Measurements from ENCODE around the gene GMPR2.

Gene GMPR2

DNA sequence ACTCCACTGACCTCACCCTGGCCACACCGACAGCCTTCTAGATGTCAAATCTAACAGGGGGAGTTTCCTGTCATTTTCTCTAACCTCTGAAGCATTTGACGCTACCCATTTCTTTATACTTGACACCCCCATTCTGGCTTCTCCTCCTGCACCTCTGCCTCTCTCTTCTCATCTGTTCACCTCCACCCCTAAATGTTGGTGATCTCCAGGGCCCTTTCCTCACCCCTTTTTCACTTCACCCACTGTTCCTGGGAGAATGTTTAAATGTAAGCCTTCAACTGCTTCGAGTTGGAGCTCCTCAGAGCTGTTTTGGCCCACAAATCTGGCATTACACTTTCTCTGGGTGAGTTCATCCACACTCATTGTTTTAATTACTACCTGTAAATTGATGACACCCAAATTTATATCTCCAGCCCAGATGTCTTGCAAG lies 39.1 kb downstream of the GMPR2 start:
- H3K27ac ChIP-seq = peak overlapping the region; percentile 83; the same call in 1 of the 2 replicates
- H3K79me2 ChIP-seq (ENCODE audit: insufficient read depth, low read depth) = no peaks in the 10 kb centered on the region
- H3K4me2 ChIP-seq = peak overlapping the region; percentile 51
- H4K20me1 ChIP-seq (ENCODE audit: insufficient read depth) = no peaks in the 10 kb centered on the region
- H3K27me3 ChIP-seq (ENCODE audit: insufficient read depth, low read depth) = no peaks in the 10 kb centered on the region
- H3K36me3 ChIP-seq (ENCODE audit: insufficient read depth) = no peaks in the 10 kb centered on the region
- peaks cover 24% of the 10 kb centered on the region for H3K4me1 ChIP-seq (ENCODE audit: low read depth, poor library complexity, severe bottlenecking)
- H3K9ac ChIP-seq = peak overlapping the region; percentile 94; the same call in 1 of the 2 replicates
- no peak overlapping the region for H3K4me3 ChIP-seq (IDR thresholded peaks at IDR 0.05; ENCODE audit: insufficient read depth, low read depth, low read length)
- H2AFZ ChIP-seq (ENCODE audit: low read depth) = peak overlapping the region; percentile 52; the same call in 1 of the 2 replicates
- TF ChIP-seq, protein P1, sequence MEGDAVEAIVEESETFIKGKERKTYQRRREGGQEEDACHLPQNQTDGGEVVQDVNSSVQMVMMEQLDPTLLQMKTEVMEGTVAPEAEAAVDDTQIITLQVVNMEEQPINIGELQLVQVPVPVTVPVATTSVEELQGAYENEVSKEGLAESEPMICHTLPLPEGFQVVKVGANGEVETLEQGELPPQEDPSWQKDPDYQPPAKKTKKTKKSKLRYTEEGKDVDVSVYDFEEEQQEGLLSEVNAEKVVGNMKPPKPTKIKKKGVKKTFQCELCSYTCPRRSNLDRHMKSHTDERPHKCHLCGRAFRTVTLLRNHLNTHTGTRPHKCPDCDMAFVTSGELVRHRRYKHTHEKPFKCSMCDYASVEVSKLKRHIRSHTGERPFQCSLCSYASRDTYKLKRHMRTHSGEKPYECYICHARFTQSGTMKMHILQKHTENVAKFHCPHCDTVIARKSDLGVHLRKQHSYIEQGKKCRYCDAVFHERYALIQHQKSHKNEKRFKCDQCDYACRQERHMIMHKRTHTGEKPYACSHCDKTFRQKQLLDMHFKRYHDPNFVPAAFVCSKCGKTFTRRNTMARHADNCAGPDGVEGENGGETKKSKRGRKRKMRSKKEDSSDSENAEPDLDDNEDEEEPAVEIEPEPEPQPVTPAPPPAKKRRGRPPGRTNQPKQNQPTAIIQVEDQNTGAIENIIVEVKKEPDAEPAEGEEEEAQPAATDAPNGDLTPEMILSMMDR (conservative IDR thresholded peaks at IDR 0.05; ENCODE audit: low read depth, low read length) = no peak

DNA sequence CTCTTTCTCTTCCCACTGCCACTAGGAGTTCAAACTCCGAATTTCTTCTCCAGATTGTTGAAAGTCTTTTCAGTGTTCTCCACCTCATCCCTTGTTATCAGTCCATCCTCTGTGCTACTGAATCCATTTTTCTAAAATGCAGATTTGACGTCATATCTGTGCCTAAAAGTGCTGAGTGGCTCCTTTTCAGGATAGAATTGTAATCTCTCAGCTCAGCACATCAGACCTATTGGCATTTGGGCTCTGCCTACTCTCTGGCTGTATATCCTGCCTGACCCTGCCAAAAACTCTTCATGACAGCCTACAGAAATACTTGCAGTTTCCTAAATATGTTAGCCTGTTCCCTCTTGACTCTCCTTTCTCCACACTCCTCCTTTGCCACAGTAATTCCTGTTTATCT lies 39.7 kb downstream of the GMPR2 start:
- H3K36me3 ChIP-seq (ENCODE audit: insufficient read depth) = no peaks in the 10 kb centered on the region
- no peak overlapping the region for H3K4me3 ChIP-seq (IDR thresholded peaks at IDR 0.05; ENCODE audit: insufficient read depth, low read depth, low read length)
- H3K79me2 ChIP-seq (ENCODE audit: insufficient read depth, low read depth) = no peaks in the 10 kb centered on the region
- H3K27ac ChIP-seq = no peak overlapping the region
- peak overlapping the region; percentile 51; the same call in 1 of the 2 replicates for H3K4me2 ChIP-seq
- no peak overlapping the region for H3K9ac ChIP-seq
- TF ChIP-seq, protein P1 (conservative IDR thresholded peaks at IDR 0.05; ENCODE audit: low read depth, low read length) = no peak
- no peak overlapping the region for H2AFZ ChIP-seq (ENCODE audit: low read depth)
- H3K27me3 ChIP-seq (ENCODE audit: insufficient read depth, low read depth) = no peaks in the 10 kb centered on the region
- H3K4me1 ChIP-seq (ENCODE audit: low read depth, poor library complexity, severe bottlenecking) = peaks cover 24% of the 10 kb centered on the region
- no peaks in the 10 kb centered on the region for H4K20me1 ChIP-seq (ENCODE audit: insufficient read depth)

DNA sequence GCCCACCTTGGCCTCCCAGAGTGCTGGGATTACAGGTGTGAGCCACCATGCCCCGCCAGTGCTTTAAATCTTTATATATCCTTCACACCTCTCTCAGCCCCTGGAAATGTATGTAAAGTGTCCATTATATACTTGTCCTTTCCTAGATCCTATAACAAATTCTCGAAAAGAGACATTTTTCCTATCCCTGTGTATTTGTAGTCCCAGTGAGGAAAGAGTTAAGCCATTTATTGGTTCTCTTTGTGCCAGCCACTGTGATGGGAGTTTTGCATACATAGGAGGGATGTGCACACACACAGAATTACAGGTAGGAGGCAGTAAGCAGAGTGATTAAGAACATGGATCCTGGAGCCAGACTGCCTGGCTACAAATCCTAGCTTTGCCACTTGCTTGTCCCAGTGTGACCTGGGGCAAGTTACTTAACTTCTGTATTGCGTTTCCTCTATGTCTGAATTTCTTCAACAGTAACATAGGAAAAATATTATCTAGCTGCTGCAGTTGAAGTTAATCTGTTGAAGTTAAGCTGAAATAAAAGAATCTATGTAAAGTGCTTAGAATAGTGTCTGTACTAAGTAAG lies 40.8 kb downstream of the GMPR2 start:
- Histone ChIP-seq H3K4me2 (peak overlapping the region; percentile 27; the same call in 1 of the 2 replicates), H3K9ac (no peak overlapping the region), H3K79me2 (ENCODE audit: insufficient read depth, low read depth) (no peaks in the 10 kb centered on the region), H3K27me3 (ENCODE audit: insufficient read depth, low read depth) (no peaks in the 10 kb centered on the region), H3K36me3 (ENCODE audit: insufficient read depth) (no peaks in the 10 kb centered on the region), H3K4me3 (IDR thresholded peaks at IDR 0.05; ENCODE audit: insufficient read depth, low read depth, low read length) (no peak overlapping the region), H3K4me1 (ENCODE audit: low read depth, poor library complexity, severe bottlenecking) (peaks cover 24% of the 10 kb centered on the region), H4K20me1 (ENCODE audit: insufficient read depth) (no peaks in the 10 kb centered on the region), H2AFZ (ENCODE audit: low read depth) (no peak overlapping the region; the same call in 1 of the 2 replicates), H3K27ac (peak overlapping the region; percentile 38; the same call in 1 of the 2 replicates)
- TF ChIP-seq, protein P1 (conservative IDR thresholded peaks at IDR 0.05; ENCODE audit: low read depth, low read length) = peak; percentile 23; the same call in 1 of the 2 replicates

DNA sequence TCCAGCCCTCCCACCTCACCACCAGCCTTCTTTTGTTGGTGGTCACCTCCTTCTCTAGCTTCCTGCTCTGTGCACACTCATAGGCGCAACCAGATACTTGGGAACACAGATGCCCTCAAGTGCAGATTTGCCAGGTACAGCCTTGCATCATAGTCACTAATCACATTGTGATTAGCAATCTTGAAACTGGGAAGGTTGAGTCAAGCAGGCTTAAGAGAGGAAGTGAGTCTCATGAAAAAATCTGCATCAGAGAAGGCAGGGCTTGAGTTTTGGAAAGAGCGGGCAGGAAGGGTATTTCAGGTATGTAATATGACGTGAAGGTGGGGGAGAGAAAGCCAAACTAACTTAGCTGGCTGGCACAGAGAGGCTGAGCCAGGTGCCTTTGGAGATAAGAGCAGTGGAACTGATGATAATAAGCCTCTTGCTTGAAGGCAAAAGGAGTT lies 41.4 kb downstream of the GMPR2 start:
- Histone ChIP-seq H3K4me3 (IDR thresholded peaks at IDR 0.05; ENCODE audit: insufficient read depth, low read depth, low read length) (no peak overlapping the region), H4K20me1 (ENCODE audit: insufficient read depth) (no peaks in the 10 kb centered on the region), H3K36me3 (ENCODE audit: insufficient read depth) (no peaks in the 10 kb centered on the region), H3K79me2 (ENCODE audit: insufficient read depth, low read depth) (no peaks in the 10 kb centered on the region), H3K4me2 (peak overlapping the region; percentile 27; the same call in 1 of the 2 replicates), H3K9ac (no peak overlapping the region), H3K27me3 (ENCODE audit: insufficient read depth, low read depth) (no peaks in the 10 kb centered on the region), H3K4me1 (ENCODE audit: low read depth, poor library complexity, severe bottlenecking) (peaks cover 28% of the 10 kb centered on the region), H3K27ac (peak overlapping the region; percentile 38; the same call in 1 of the 2 replicates), H2AFZ (ENCODE audit: low read depth) (peak overlapping the region; percentile 22; the same call in 1 of the 2 replicates)
- TF ChIP-seq, protein P1 (conservative IDR thresholded peaks at IDR 0.05; ENCODE audit: low read depth, low read length) = no peak

Measured in KMS-11 (cell line).